HG03457 (cell line): ENCODE measurements around the gene SART3.
"Not testable (repeated sequence)": the region's sequence is repeated elsewhere in the genome, so short reads cannot be mapped to it uniquely, and the experiment has no call there.

Source experiments
- ATAC-seq: cut with Tn5 transposase; IDR thresholded peaks from one replicate; pipeline ENCODE4 v1.9.1; 2021; ENCODE audit warnings: moderate number of reproducible peaks; ENCODE audit not compliant: unreplicated experiment

SART3 gene

GRCh38 chr12:108598553-108599250 is 37.7 kb upstream of the SART3 start:
- ATAC-seq: no peak

DNA sequence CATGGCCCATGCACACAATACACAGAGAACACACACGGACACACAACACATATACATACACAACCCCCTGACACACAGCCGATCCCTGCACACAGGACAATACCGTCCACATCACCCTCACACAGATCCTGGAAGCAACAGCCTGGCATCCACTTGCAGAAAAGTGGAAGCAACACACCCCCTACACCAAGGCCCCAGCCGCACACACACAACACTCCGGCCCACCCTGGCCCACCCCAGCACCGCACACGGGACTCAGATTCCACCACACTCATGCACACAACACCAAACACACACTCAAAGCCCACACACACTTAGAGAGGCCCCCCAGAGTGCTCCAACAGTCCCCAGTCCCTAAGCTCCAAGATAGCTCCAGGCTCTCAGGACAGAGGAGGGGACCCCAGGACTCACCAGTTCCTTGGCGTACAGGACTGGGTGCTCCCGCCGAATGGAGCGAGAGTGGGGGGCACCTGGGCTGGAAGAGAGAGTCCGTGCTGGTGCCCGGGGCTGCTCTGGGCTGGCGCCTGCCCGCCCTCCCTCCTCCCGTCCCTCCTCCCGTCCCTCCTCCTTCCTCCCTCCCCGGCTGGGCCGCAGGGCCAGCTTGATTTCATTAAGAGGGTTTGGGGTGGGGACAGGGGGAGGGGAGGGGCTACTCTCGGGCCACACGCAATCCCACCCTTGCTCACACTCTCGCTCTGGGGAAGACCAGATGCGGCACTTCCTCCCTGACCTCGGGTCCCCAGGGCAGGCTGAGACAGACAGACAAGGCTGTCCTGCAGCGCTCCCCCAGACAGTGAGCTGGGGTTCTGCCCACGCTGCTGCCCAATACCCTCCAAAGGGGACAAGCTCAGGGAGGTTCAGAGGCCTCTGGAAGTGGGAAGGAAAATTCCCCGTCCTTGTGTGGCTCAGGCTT is 36.8 kb upstream of the SART3 start, which contains the start of gene TMEM119:
Gene TMEM119, minus strand, starts transcription at position 526 of the 913 bp plus-strand sequence. CDS start 5,701 bp downstream, outside the sequence.
- ATAC-seq: no peak

- ATAC-seq: no peak
Measured at GRCh38 chr12:108596854-108597558, 36.0 kb upstream of the SART3 start.

GRCh38 chr12:108595711-108596647 is 35.0 kb upstream of the SART3 start:
- no peak for ATAC-seq

GRCh38 chr12:108594960-108595710 is 34.2 kb upstream of the SART3 start:
- ATAC-seq: no peak

DNA sequence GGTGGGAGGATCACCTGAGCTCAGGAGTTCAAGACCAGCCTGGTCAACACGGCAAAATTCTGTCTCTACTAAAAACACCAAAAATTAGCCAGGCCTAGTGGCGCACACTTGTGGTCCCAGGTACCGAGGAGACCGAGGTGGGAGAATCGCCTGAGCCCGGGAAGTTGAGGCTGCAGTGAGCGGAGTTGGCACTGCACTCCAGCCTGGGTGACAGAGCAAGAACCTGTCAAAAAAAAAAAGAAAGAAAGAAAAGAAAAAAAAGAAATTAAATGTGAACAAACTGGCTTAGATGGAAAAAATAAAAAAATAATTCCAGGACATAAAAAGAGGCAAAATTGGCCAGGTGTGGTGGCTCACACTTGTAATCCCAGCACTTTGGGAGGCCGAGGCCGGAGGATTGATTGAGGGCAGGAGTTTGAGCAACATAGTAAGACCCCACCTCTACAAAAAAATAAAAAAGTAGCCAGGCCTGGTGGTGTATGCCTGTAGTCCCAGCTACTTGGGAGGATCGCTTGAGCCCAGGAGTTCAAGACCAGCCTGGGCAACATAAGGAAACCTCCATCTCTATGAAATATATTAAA is 33.4 kb upstream of the SART3 start:
- no peak for ATAC-seq

DNA sequence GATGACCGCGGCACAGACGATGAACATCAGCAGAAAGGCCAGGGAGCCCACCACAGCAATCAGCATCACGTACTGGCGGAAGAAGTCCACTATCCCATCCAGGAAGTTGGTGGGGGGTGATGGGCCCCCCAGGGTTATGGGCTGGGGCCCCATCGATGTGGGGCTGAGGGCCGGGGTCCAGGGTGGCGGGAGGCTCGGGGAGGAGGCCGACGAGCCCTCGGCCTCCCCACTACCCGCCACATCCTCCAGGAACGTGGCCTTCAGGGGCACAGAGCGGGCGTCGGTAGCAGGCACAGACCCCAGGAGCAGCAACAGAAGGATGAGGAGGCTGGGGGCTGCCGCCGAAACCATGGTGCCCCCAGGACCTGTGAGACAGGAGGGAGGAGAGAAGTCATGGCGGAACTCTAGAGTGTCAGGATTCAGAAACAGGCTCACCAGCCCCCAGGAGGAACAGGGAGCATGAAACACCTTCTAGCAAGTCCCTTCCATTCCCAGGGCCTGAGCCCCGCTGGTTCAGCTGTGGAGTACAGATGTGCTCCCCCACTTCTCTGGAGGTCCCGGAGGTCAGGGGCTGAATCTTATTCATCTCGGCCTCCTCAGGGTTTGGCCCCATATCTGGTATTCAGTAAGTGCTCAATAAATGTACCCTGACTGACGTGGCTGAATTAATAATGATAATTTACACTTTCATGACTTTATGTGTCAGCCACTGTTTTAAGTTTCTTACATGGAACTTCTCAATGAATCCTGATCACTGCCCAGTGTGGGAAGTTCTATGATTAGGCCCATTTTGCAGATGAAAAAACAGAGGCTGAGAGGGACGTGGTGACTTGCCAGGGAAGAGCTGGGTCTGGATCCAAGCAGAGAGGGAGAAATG is 31.3 kb upstream of the SART3 start:
- ATAC-seq: no peak

GRCh38 chr12:108591267-108591980 is 30.5 kb upstream of the SART3 start:
- no peak for ATAC-seq

DNA sequence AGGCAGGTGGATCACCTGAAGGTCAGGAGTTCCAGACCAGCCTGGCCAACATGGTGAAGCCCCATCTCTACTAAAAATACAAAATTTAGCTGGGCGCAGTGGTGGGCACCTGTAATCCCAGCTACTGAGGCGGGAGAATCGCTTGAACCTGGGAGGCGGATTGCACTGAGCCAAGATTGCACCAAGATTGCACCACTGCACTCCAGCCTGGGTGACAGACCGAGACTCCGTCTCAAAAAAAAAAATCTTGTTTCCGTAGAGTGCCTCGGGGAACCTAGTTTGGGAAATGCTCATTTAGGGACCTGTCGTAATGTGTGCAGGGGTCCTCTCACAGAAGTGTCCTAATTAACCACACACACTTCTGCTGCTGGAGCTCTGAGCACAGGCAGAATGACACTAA is 29.5 kb upstream of the SART3 start:
- not testable (repeated sequence) for ATAC-seq

DNA sequence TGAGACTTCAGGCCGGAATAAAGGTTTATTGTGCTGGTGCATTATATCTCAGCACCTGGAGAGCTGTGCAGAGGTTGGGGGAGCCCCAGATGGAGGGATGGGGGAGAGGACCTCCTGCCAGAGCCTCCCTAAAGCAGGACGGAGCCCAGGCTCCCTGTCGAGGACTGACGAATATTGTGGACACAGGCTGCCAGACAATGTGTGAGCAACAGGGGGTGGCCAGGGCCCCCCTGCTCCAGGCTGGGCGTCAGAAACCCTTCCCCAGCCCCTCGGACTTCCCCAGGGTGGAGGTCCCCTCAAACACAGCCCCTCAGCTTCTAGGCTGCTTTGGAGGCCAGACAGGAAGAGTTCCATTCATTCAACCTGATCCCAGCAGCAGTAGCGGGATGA is 28.9 kb upstream of the SART3 start:
- no peak for ATAC-seq

- no peak for ATAC-seq
Measured at GRCh38 chr12:108589028-108589839, 28.3 kb upstream of the SART3 start.

GRCh38 chr12:108587826-108588225 is 26.9 kb upstream of the SART3 start:
- ATAC-seq: no peak

- no peak for ATAC-seq
Measured at GRCh38 chr12:108586306-108586705, 25.3 kb upstream of the SART3 start.

- ATAC-seq: no peak
Measured at GRCh38 chr12:108585864-108586263, 24.9 kb upstream of the SART3 start.

DNA sequence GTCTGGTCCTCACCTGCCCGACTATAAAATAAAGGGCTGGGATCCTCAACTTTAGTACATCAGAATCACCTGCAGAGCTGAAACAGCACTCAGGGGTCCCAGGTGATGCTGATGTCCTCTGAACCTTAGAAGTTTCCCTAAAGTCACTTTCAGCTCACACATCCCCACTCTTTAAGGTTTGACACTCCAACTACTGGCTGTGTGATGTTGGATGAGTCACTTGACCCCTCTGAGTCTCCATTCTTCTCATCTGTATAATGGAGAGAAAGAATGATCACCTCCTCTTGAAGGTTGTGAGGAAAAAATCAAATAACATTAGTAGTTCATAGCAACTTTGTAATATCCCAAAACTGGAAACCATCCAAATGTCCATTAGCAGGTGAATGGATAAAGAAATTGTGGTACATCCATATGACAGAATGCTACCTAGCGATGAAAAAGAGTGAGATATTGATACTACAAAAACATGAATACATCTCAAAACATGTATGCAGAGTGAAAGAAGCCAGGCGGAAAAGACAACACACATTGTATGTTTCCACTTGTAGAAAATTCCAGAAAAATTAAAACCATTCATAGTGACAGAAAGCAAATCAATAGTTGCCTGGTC is 23.6 kb upstream of the SART3 start:
- ATAC-seq: no peak

GRCh38 chr12:108583991-108584390 is 23.0 kb upstream of the SART3 start:
- ATAC-seq: no peak
